ENCODE results near the gene UBXN2A. TPM values are rescaled to one million over a fixed set of nuclear protein-coding genes. Genes with fewer than 3 reads are reported as not detected.
A peak's percentile ranks its signal among the peaks of the same experiment; 100 is the strongest.
"Not testable (repeated sequence)": the region's sequence is repeated elsewhere in the genome, so short reads cannot be mapped to it uniquely, and the experiment has no call there.

Gene UBXN2A
- polyA plus RNA-seq, 2 donors, result 5.8 to 6.4 TPM

- no peaks in the 10 kb centered on the region for H3K27me3 ChIP-seq (ENCODE audit: control insufficient read depth in 1 of 2, insufficient read depth in 2 of 2, low read length in 2 of 2)
- peak overlapping the region; percentile 91 to 98 for H3K27ac ChIP-seq (ENCODE audit: low read depth in 2 of 2, low read length in 1 of 2)
- no peaks in the 10 kb centered on the region for H3K36me3 ChIP-seq (ENCODE audit: control insufficient read depth in 2 of 2, insufficient read depth in 2 of 2, low read length in 1 of 2)
- H3K4me3 ChIP-seq (ENCODE audit: low read depth in 1 of 2, low read length in 2 of 2), result peak overlapping the region; percentile 87 to 97
- no peaks in the 10 kb centered on the region for H3K9me3 ChIP-seq (ENCODE audit: control insufficient read depth in 2 of 2, insufficient read depth in 1 of 2, low read depth in 1 of 2, low read length in 1 of 2)
- WGBS, 2 donors, result 1% methylated on average over 28 to 46 of the region's 46 CpGs
- no peaks in the 10 kb centered on the region for H3K4me1 ChIP-seq (ENCODE audit: control insufficient read depth in 2 of 2, insufficient read depth in 2 of 2, low read length in 1 of 2)
Measured at GRCh38 chr2:23940718-23941620, 706 bp downstream of the UBXN2A start.

GRCh38 chr2:23941644-23942043 lies 1.4 kb downstream of the UBXN2A start:
- Histone ChIP-seq H3K27me3 (ENCODE audit: control insufficient read depth in 1 of 2, insufficient read depth in 2 of 2, low read length in 2 of 2) (no peaks in the 10 kb centered on the region), H3K36me3 (ENCODE audit: control insufficient read depth in 2 of 2, insufficient read depth in 2 of 2, low read length in 1 of 2) (no peaks in the 10 kb centered on the region), H3K27ac (ENCODE audit: low read depth in 2 of 2, low read length in 1 of 2) (no peak overlapping the region), H3K9me3 (ENCODE audit: control insufficient read depth in 2 of 2, insufficient read depth in 1 of 2, low read depth in 1 of 2, low read length in 1 of 2) (no peaks in the 10 kb centered on the region), H3K4me1 (ENCODE audit: control insufficient read depth in 2 of 2, insufficient read depth in 2 of 2, low read length in 1 of 2) (no peaks in the 10 kb centered on the region), H3K4me3 (ENCODE audit: low read depth in 1 of 2, low read length in 2 of 2) (peak overlapping the region in 1 of 2 donors; percentile 87)
- 73 to 81% methylated on average over 8 of the region's 8 CpGs for WGBS, 2 donors

GRCh38 chr2:23943666-23944065 lies 3.4 kb downstream of the UBXN2A start:
- Histone ChIP-seq H3K36me3 (ENCODE audit: control insufficient read depth in 2 of 2, insufficient read depth in 2 of 2, low read length in 1 of 2) (no peaks in the 10 kb centered on the region), H3K9me3 (ENCODE audit: control insufficient read depth in 2 of 2, insufficient read depth in 1 of 2, low read depth in 1 of 2, low read length in 1 of 2) (no peaks in the 10 kb centered on the region), H3K27me3 (ENCODE audit: control insufficient read depth in 1 of 2, insufficient read depth in 2 of 2, low read length in 2 of 2) (no peaks in the 10 kb centered on the region), H3K4me3 (ENCODE audit: low read depth in 1 of 2, low read length in 2 of 2) (no peak overlapping the region), H3K27ac (ENCODE audit: low read depth in 2 of 2, low read length in 1 of 2) (no peak overlapping the region), H3K4me1 (ENCODE audit: control insufficient read depth in 2 of 2, insufficient read depth in 2 of 2, low read length in 1 of 2) (no peaks in the 10 kb centered on the region)
- 97% methylated on average over 11 of the region's 11 CpGs for WGBS, 2 donors

- no peaks in the 10 kb centered on the region for H3K9me3 ChIP-seq (ENCODE audit: control insufficient read depth in 2 of 2, insufficient read depth in 1 of 2, low read depth in 1 of 2, low read length in 1 of 2)
- H3K36me3 ChIP-seq (ENCODE audit: control insufficient read depth in 2 of 2, insufficient read depth in 2 of 2, low read length in 1 of 2), result no peaks in the 10 kb centered on the region
- H3K27me3 ChIP-seq (ENCODE audit: control insufficient read depth in 1 of 2, insufficient read depth in 2 of 2, low read length in 2 of 2), result no peaks in the 10 kb centered on the region
- H3K4me1 ChIP-seq (ENCODE audit: control insufficient read depth in 2 of 2, insufficient read depth in 2 of 2, low read length in 1 of 2), result no peaks in the 10 kb centered on the region
- H3K27ac ChIP-seq (ENCODE audit: low read depth in 2 of 2, low read length in 1 of 2), result no peak overlapping the region
- 77 to 91% methylated on average over 1 of the region's 1 CpG for WGBS, 2 donors
- H3K4me3 ChIP-seq (ENCODE audit: low read depth in 1 of 2, low read length in 2 of 2), result no peak overlapping the region
Measured at GRCh38 chr2:23944527-23944926, 4.3 kb downstream of the UBXN2A start.

GRCh38 chr2:23944976-23945375 lies 4.7 kb downstream of the UBXN2A start:
- no peaks in the 10 kb centered on the region for H3K4me1 ChIP-seq (ENCODE audit: control insufficient read depth in 2 of 2, insufficient read depth in 2 of 2, low read length in 1 of 2)
- H3K27ac ChIP-seq (ENCODE audit: low read depth in 2 of 2, low read length in 1 of 2), result no peak overlapping the region
- H3K4me3 ChIP-seq (ENCODE audit: low read depth in 1 of 2, low read length in 2 of 2), result no peak overlapping the region
- H3K9me3 ChIP-seq (ENCODE audit: control insufficient read depth in 2 of 2, insufficient read depth in 1 of 2, low read depth in 1 of 2, low read length in 1 of 2), result no peaks in the 10 kb centered on the region
- no peaks in the 10 kb centered on the region for H3K36me3 ChIP-seq (ENCODE audit: control insufficient read depth in 2 of 2, insufficient read depth in 2 of 2, low read length in 1 of 2)
- H3K27me3 ChIP-seq (ENCODE audit: control insufficient read depth in 1 of 2, insufficient read depth in 2 of 2, low read length in 2 of 2), result no peaks in the 10 kb centered on the region

- Histone ChIP-seq H3K27me3 (ENCODE audit: control insufficient read depth in 1 of 2, insufficient read depth in 2 of 2, low read length in 2 of 2) (no peaks in the 10 kb centered on the region), H3K4me3 (ENCODE audit: low read depth in 1 of 2, low read length in 2 of 2) (no peak overlapping the region), H3K9me3 (ENCODE audit: control insufficient read depth in 2 of 2, insufficient read depth in 1 of 2, low read depth in 1 of 2, low read length in 1 of 2) (no peaks in the 10 kb centered on the region), H3K27ac (ENCODE audit: low read depth in 2 of 2, low read length in 1 of 2) (no peak overlapping the region), H3K36me3 (ENCODE audit: control insufficient read depth in 2 of 2, insufficient read depth in 2 of 2, low read length in 1 of 2) (no peaks in the 10 kb centered on the region), H3K4me1 (ENCODE audit: control insufficient read depth in 2 of 2, insufficient read depth in 2 of 2, low read length in 1 of 2) (no peaks in the 10 kb centered on the region)
- 90 to 95% methylated on average over 2 of the region's 2 CpGs for WGBS, 2 donors
Measured at GRCh38 chr2:23947350-23947749, 7.1 kb downstream of the UBXN2A start.

GRCh38 chr2:23952558-23952957 lies 12.3 kb downstream of the UBXN2A start:
- 94 to 98% methylated on average over 3 of the region's 3 CpGs for WGBS, 2 donors

GRCh38 chr2:23953625-23954024 lies 13.4 kb downstream of the UBXN2A start:
- H3K4me3 ChIP-seq (ENCODE audit: low read depth in 1 of 2, low read length in 2 of 2), result no peak overlapping the region
- no peaks in the 10 kb centered on the region for H3K4me1 ChIP-seq (ENCODE audit: control insufficient read depth in 2 of 2, insufficient read depth in 2 of 2, low read length in 1 of 2)
- no peak overlapping the region for H3K27ac ChIP-seq (ENCODE audit: low read depth in 2 of 2, low read length in 1 of 2)
- H3K27me3 ChIP-seq (ENCODE audit: control insufficient read depth in 1 of 2, insufficient read depth in 2 of 2, low read length in 2 of 2), result no peaks in the 10 kb centered on the region
- H3K9me3 ChIP-seq (ENCODE audit: control insufficient read depth in 2 of 2, insufficient read depth in 1 of 2, low read depth in 1 of 2, low read length in 1 of 2), result no peaks in the 10 kb centered on the region
- H3K36me3 ChIP-seq (ENCODE audit: control insufficient read depth in 2 of 2, insufficient read depth in 2 of 2, low read length in 1 of 2), result no peaks in the 10 kb centered on the region

More at GRCh38 chr2:23952558-23952957, 12.3 kb downstream of the UBXN2A start:
- H3K27ac ChIP-seq (ENCODE audit: low read depth in 2 of 2, low read length in 1 of 2); H3K4me3 ChIP-seq (ENCODE audit: low read depth in 1 of 2, low read length in 2 of 2); H3K27me3 ChIP-seq (ENCODE audit: control insufficient read depth in 1 of 2, insufficient read depth in 2 of 2, low read length in 2 of 2); H3K36me3 ChIP-seq (ENCODE audit: control insufficient read depth in 2 of 2, insufficient read depth in 2 of 2, low read length in 1 of 2); H3K9me3 ChIP-seq (ENCODE audit: control insufficient read depth in 2 of 2, insufficient read depth in 1 of 2, low read depth in 1 of 2, low read length in 1 of 2); H3K4me1 ChIP-seq (ENCODE audit: control insufficient read depth in 2 of 2, insufficient read depth in 2 of 2, low read length in 1 of 2): not testable (repeated sequence)

GRCh38 chr2:23954325-23955014 lies 14.2 kb downstream of the UBXN2A start:
- no peaks in the 10 kb centered on the region for H3K36me3 ChIP-seq (ENCODE audit: control insufficient read depth in 2 of 2, insufficient read depth in 2 of 2, low read length in 1 of 2)
- no peak overlapping the region for H3K27ac ChIP-seq (ENCODE audit: low read depth in 2 of 2, low read length in 1 of 2)
- no peaks in the 10 kb centered on the region for H3K4me1 ChIP-seq (ENCODE audit: control insufficient read depth in 2 of 2, insufficient read depth in 2 of 2, low read length in 1 of 2)
- no peak overlapping the region for H3K4me3 ChIP-seq (ENCODE audit: low read depth in 1 of 2, low read length in 2 of 2)
- no peaks in the 10 kb centered on the region for H3K9me3 ChIP-seq (ENCODE audit: control insufficient read depth in 2 of 2, insufficient read depth in 1 of 2, low read depth in 1 of 2, low read length in 1 of 2)
- 88% methylated on average over 6 of the region's 6 CpGs for WGBS, 2 donors
- H3K27me3 ChIP-seq (ENCODE audit: control insufficient read depth in 1 of 2, insufficient read depth in 2 of 2, low read length in 2 of 2), result no peaks in the 10 kb centered on the region

Measured in esophagus (tissue), 2 donors.